ENCODE data around the gene TAF1. TPM values are rescaled to one million over a fixed set of nuclear protein-coding genes. Genes with fewer than 3 reads are reported as not detected.
"Not testable (repeated sequence)": the region's sequence is repeated elsewhere in the genome, so short reads cannot be mapped to it uniquely, and the experiment has no call there.

The TAF1 gene
- total RNA-seq, 1 experiment from 2014 or later = 17.1 TPM

DNA sequence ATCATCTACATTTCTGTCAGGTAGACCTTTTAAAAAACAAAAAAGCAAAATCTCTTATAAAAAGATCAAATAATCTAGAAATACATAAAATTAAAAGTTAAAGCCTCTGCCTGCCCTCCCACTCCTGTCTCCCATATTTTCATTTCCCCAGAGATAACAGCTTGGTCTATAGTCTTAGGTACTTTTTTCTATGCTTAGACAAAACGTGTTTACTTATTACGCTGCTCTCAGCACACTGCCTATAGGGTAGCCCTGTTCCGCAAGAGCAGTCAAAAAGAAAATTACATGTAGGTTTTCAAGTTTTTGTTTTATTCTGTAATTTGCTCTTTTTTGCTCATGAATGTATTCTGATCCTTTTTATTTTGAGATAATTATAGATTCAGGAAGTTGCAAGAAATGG, 73.3 kb downstream of the TAF1 start:
- no peak for DNase-seq (ENCODE audit: low read depth)

- DNase-seq (ENCODE audit: low read depth) = no peak
Measured at GRCh38 chrX:71439896-71440295, 73.7 kb downstream of the TAF1 start.

GRCh38 chrX:71440401-71440800, 74.2 kb downstream of the TAF1 start:
- no peak for DNase-seq (ENCODE audit: low read depth)

GRCh38 chrX:71441809-71442208, 75.7 kb downstream of the TAF1 start:
- not testable (repeated sequence) for DNase-seq (ENCODE audit: low read depth)

DNA sequence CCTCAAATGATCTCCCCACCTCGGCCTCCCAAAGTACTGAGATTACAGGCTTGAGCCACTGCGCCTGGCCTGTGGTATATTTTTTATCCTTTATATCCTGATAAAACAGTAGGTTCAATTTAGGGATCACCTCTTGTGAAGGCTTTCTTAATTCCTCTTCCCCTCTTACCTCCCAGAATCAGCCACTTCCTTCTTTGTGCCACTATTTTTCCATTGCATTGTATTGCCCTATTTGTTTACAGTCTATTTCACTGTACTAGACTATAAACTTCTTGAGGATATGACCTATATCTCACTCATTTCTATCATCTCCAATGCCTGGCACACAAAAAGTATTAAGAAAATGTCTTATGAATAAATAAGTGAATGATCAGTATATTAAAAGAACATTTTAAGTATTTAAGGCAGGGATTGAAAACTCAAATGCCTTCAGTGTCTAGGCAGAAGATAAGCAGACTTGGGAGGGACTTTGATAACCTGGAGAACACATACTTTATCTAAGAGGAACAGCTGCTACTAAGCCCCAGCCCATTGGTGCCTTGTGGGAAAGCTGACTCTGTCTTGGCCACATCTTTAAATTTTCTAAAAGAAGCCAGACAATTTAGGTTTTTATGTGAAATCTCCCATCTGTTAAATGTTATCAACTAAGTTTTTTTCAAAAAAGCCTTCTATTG, 84.4 kb downstream of the TAF1 start:
- no peak for DNase-seq (ENCODE audit: low read depth)

DNA sequence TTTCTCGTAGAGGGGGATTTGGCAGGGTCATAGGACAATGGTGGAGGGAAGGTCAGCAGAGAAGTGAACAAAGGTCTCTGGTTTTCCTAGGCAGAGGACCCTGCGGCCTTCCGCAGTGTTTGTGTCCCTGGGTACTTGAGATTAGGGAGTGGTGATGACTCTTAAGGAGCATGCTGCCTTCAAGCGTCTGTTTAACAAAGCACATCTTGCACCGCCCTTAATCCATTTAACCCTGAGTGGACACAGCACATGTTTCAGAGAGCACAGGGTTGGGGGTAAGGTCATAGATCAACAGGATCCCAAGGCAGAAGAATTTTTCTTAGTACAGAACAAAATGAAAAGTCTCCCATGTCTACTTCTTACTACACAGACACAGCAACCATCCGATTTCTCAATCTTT, 85.4 kb downstream of the TAF1 start:
- DNase-seq (ENCODE audit: low read depth) = not testable (repeated sequence)

GRCh38 chrX:71453056-71453455, 86.9 kb downstream of the TAF1 start:
- no peak for DNase-seq (ENCODE audit: low read depth)

DNA sequence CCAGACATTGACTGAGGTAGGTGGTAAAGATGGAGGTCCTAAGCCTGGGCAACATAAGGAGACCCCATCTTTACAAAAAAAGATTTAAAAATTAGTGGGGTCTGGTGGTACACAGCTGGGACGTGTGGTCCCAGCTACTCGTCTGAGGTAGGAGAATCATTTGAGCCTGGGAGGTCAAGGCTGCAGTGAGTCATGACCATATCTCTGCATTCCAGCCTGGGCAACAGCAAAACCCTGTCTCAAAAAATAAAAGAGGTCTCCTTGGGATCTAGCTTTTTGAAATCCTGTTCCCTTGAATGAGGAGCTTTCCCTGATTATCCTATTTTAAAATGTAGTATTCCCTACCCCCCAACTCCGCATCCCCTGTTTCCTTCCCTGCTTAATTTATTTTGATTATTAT, 88.1 kb downstream of the TAF1 start:
- peak; percentile 24 for DNase-seq (ENCODE audit: low read depth)

DNA sequence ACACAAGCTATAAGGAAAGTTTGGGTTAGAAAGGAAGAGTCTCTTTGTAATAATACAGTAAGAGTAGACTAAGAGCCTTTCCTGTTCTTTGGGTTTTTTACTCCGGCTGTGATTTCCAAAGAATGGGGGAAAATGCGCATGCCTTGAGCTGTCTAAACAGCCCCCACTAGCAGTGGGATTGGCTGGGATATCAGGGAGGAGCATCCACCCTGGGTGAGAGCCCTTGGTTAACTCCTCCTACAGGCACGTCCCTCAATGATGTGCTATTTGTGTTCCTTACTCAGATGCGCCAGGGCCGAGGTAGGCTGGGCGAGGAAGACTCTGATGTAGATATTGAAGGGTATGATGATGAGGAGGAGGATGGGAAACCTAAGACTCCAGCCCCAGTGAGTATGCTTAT, 92.7 kb downstream of the TAF1 start:
- no peak for DNase-seq (ENCODE audit: low read depth)

DNA sequence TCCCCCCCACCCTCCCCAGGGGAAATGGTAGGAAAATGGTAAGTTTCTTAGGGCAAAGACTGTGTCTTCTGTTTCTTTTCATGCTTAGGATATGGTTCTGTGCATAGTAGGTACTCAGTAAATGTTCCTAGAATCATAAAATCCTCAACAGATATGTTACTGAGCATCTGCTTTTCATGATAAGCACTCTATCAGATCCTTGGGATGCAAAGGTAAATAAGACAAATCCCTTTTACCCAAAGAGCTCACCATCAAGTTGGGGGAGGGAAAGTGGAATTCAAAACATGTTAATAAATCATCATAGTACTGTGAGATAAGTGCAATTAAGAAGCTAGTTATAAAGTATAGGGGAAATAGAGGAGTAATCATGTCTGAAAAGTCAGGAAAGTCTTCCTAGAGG, 98.8 kb downstream of the TAF1 start:
- DNase-seq (ENCODE audit: low read depth) = no peak

DNA sequence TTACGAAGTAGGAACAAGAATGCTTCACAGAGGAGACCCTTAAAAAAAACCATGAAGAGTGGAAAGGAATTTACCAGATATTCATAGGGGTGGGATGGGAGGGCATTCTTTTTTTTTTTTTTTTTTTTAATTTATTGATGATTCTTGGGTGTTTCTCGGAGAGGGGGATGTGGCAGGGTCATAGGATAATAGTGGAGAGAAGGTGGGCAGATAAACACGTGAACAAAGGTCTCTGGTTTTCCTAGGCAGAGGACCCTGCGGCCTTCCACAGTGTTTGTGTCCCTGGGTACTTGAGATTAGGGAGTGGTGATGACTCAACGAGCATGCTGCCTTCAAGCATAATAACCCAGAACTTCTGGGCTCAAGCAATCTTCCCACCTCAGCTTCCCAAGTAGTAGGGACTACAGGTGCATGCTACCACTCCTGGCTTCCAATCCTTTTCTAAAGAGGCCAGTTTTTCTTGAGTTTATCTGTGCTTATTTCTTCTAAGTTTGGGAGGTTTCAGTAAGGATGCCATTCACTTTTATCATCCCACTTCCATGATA, 100.9 kb downstream of the TAF1 start:
- no peak for DNase-seq (ENCODE audit: low read depth)

DNA sequence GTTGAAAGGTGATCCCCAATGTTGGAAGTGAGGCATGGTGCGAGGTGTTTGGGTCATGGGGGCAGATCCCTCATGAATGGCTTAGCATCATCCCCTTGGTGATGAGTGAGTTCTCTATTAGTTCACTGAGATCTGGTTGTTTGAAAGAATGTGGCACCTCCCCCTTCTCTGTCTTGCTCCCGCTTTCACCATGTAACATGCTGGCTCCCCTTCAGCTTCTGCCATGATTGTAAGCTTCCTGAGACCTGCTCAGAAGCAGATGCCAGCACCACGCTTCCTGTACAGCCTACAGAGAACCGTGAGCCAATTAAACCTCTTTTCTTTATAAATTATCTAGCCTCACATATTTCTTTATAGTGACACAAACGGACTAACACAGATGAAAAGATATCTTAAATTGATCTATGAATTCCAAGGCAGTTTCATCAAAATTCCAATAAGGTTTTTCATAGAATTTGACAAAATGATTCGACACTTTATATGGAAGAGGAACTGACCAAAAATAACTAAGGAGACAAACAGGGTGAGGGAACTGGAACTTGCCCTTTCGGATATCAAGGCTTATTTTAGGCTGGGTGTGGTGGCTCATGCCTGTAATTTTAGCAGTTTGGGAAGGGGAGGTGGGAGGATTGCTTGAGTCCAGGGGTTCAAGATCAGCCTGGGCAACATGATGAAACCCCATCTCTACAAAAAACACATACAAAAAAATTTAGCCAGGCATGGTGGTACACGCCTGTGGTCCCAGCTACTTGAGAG, 109.8 kb downstream of the TAF1 start:
- no peak for DNase-seq (ENCODE audit: low read depth)

- DNase-seq (ENCODE audit: low read depth) = no peak
Measured at GRCh38 chrX:71482228-71482958, 116.2 kb downstream of the TAF1 start.

GRCh38 chrX:71487814-71488213, 121.7 kb downstream of the TAF1 start:
- DNase-seq (ENCODE audit: low read depth) = no peak

GRCh38 chrX:71489540-71489939, 123.4 kb downstream of the TAF1 start:
- peak; percentile 3 for DNase-seq (ENCODE audit: low read depth)

DNA sequence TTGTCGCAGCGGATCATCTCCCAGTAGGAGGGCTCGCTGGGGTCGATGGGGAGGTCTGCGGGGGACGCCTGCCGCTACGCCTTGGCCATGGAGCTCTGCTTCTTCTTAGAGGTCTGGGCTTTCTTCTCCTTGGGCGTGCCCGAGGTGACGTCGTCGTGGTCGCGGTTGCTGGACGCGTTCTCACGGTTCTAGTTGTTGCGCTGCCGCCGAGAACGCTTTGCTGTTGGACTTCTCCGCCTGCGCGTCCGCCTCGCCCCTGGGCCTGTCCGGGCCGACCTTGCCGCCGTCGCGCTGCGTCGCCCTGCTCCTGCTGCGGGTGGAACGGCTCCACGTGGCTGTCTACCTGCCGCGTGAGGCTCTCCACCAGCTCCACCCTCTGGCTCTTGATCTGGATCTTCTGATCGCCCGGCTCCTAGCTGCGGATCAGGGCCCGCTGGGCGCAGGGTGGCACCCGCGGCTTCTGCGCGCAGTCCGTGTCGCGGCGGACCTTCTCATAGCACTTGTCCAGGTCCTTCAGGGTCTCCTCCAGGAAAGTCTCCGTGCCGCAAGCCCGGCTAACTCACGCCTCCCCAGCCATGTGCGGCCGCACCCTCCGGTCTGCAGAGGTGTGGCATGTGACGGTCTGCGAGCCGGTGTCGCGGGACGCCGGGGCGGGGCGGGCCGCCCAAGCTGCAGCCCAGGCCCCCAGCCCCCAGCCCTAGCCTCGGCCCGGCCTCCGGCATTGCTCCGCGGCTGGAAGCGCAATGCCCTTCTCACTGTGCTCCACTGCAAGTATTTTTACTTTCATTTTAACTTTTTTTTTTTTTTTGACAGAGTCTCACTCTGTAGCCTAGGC, 126.3 kb downstream of the TAF1 start:
- peak; percentile 5 for DNase-seq (ENCODE audit: low read depth)

GRCh38 chrX:71493111-71493613, 127.0 kb downstream of the TAF1 start:
- peak; percentile 1 for DNase-seq (ENCODE audit: low read depth)

GRCh38 chrX:71495979-71496378, 129.8 kb downstream of the TAF1 start:
- not testable (repeated sequence) for DNase-seq (ENCODE audit: low read depth)

GRCh38 chrX:71496476-71496875, 130.3 kb downstream of the TAF1 start:
- DNase-seq (ENCODE audit: low read depth) = no peak

GRCh38 chrX:71502080-71502479, 135.9 kb downstream of the TAF1 start:
- DNase-seq (ENCODE audit: low read depth) = not testable (repeated sequence)

GRCh38 chrX:71504346-71504745, 138.2 kb downstream of the TAF1 start:
- DNase-seq (ENCODE audit: low read depth) = no peak
